OCI-LY7 (cell line): Measurements from ENCODE around the gene ZNF22.

Experiments
- EZH2phosphoT487 ChIP-seq: fragments of 200-600 bp; sonication (generic); IDR thresholded peaks from 2 replicates; pipeline ENCODE4 v1.6.1; 2018; ENCODE audit warnings: low read depth, borderline replicate concordance, mild to moderate bottlenecking, mixed run types, antibody characterized with exemption, low read length, moderate library complexity, mixed read lengths
- TF ChIP-seq, protein P1 (sequence below): fragments of 200-600 bp; sonication (generic); conservative IDR thresholded peaks from 2 replicates; pipeline ENCODE4 v1.5.1; 2014; ENCODE audit warnings: mild to moderate bottlenecking, antibody characterized with exemption, low read length, moderate library complexity, mixed read lengths

DNA sequence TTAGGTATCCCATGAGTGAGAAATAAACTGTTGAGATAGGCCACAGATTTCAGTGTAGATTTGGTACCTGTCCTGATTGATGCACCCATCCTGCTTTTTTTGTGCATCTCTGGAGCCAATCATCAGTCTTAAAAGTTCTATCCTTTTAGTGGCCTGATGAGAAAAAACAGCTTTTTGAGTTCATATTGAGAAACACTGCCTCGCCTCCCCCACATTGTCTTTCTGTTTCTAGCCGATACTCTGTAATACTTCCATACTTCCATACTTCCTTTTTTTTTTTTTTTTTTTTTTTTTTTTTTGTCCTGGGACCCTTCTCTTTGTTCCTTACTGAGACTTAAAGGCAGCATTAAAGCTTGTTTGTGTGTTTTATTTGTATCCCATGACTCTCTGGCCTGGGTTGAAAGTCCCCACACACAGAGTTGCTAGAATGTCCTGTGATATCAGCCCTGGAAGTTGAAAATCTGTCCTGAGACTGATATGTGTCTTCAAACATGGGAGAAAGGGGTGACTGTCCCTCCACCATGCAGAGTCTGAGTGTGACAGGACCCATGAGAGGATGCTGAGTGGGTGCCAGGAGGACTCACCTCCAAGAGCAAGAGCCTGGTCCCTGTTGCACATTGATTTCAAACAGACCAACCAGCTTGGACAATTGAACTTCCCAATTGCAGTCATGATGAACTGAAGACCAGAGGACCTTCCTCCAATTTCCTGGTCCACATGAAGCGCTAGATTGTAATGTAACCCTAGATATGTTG lies 5.7 kb downstream of the ZNF22 start:
- TF ChIP-seq, protein P1, sequence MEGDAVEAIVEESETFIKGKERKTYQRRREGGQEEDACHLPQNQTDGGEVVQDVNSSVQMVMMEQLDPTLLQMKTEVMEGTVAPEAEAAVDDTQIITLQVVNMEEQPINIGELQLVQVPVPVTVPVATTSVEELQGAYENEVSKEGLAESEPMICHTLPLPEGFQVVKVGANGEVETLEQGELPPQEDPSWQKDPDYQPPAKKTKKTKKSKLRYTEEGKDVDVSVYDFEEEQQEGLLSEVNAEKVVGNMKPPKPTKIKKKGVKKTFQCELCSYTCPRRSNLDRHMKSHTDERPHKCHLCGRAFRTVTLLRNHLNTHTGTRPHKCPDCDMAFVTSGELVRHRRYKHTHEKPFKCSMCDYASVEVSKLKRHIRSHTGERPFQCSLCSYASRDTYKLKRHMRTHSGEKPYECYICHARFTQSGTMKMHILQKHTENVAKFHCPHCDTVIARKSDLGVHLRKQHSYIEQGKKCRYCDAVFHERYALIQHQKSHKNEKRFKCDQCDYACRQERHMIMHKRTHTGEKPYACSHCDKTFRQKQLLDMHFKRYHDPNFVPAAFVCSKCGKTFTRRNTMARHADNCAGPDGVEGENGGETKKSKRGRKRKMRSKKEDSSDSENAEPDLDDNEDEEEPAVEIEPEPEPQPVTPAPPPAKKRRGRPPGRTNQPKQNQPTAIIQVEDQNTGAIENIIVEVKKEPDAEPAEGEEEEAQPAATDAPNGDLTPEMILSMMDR: no peak
- TF ChIP-seq EZH2phosphoT487: no peak
